GM18951 (cell line): ENCODE measurements around the gene TUFT1.

ENCODE experiments used
- POLR2A ChIP-seq: IDR thresholded peaks from 4 replicates; pipeline ENCODE4 v1.6.1; 2011; ENCODE audit warnings: mild to moderate bottlenecking; ENCODE audit not compliant: insufficient read length, insufficient read depth; ENCODE audit errors: extremely low read depth
- in situ Hi-C: fragments of 300-500 bp; cut with MboI; formaldehyde crosslinking; loops from one replicate; pipeline ENCODE4 v1.12.0; 2022; ENCODE audit warnings: low sequenced_read_pairs, mixed read lengths, inconsistent platforms; ENCODE audit not compliant: unreplicated experiment

TUFT1 gene

GRCh38 chr1:151553659-151554058, 13.6 kb downstream of the TUFT1 start:
- no peak for TF ChIP-seq POLR2A
- in situ Hi-C loops = no loop called here

- TF ChIP-seq POLR2A = no peak
- in situ Hi-C loops = no loop called here
These were observed 15.9 kb downstream of the TUFT1 start for GRCh38 chr1:151556052-151556451.

- in situ Hi-C loops = no loop called here
- TF ChIP-seq POLR2A = no peak
These were observed 22.6 kb downstream of the TUFT1 start for GRCh38 chr1:151562661-151563060.

GRCh38 chr1:151563376-151563775, 23.3 kb downstream of the TUFT1 start:
- TF ChIP-seq POLR2A = no peak
- in situ Hi-C loops = no loop called here

- in situ Hi-C loops = no loop called here
- TF ChIP-seq POLR2A = no peak
These were observed 25.5 kb downstream of the TUFT1 start for GRCh38 chr1:151565502-151566189.

- in situ Hi-C loops = no loop called here
- no peak for TF ChIP-seq POLR2A
These were observed 28.5 kb downstream of the TUFT1 start for GRCh38 chr1:151568626-151569088.

- no peak for TF ChIP-seq POLR2A
- in situ Hi-C loops = no loop called here
These were observed 30.7 kb downstream of the TUFT1 start for GRCh38 chr1:151570819-151571218.

- TF ChIP-seq POLR2A = no peak
- in situ Hi-C loops = loop anchor here (25.0 kb wide), 1 partner anchor 262 kb away; the partner anchor contains the start of genes C2CD4D and RORC
These were observed 34.7 kb downstream of the TUFT1 start for GRCh38 chr1:151574575-151575529.

GRCh38 chr1:151577173-151577572, 37.1 kb downstream of the TUFT1 start:
- in situ Hi-C loops = loop anchor here (25.0 kb wide), 1 partner anchor 260 kb away; the partner anchor contains the start of genes C2CD4D and RORC
- no peak for TF ChIP-seq POLR2A

- in situ Hi-C loops = loop anchor here (25.0 kb wide), 1 partner anchor 258 kb away; the partner anchor contains the start of genes C2CD4D and RORC
These were observed 38.8 kb downstream of the TUFT1 start for GRCh38 chr1:151578941-151579340.

GRCh38 chr1:151579436-151580225, 39.5 kb downstream of the TUFT1 start:
- in situ Hi-C loops = loop anchor here (25.0 kb wide), 1 partner anchor 258 kb away; the partner anchor contains the start of genes C2CD4D and RORC
- no peak for TF ChIP-seq POLR2A

More at GRCh38 chr1:151578941-151579340, 38.8 kb downstream of the TUFT1 start:
- TF ChIP-seq POLR2A = no peak

GRCh38 chr1:151581451-151581850, 41.3 kb downstream of the TUFT1 start:
- no peak for TF ChIP-seq POLR2A
- in situ Hi-C loops = loop anchor here (25.0 kb wide), 1 partner anchor 256 kb away; the partner anchor contains the start of genes C2CD4D and RORC

GRCh38 chr1:151581921-151582320, 41.8 kb downstream of the TUFT1 start:
- no peak for TF ChIP-seq POLR2A
- in situ Hi-C loops = loop anchor here (25.0 kb wide), 1 partner anchor 255 kb away; the partner anchor contains the start of genes C2CD4D and RORC

- in situ Hi-C loops = loop anchor here (25.0 kb wide), 1 partner anchor 254 kb away; the partner anchor contains the start of genes C2CD4D and RORC
- TF ChIP-seq POLR2A = no peak
These were observed 43.7 kb downstream of the TUFT1 start for GRCh38 chr1:151583796-151584195.
